Loucy (cell line): ENCODE results near the gene DDOST.

ENCODE experiments used
- H2AFZ ChIP-seq: fragments of 200-600 bp; sonication (generic); 2 replicates; pipeline ENCODE4 v1.6.0; 2016; ENCODE audit warnings: antibody characterized with exemption, mild to moderate bottlenecking, low read length, moderate library complexity
- H3F3A ChIP-seq: fragments of 200-600 bp; 2 replicates; pipeline ENCODE4 v1.6.0; 2016; ENCODE audit warnings: antibody characterized with exemption, low read depth, mild to moderate bottlenecking
- H3K27me3 ChIP-seq: fragments of 200-600 bp; sonication (generic); 2 replicates; pipeline ENCODE4 v1.6.1; 2014; ENCODE audit warnings: low read length, mild to moderate bottlenecking; ENCODE audit not compliant: insufficient read depth, poor library complexity, severe bottlenecking
- H3K36me3 ChIP-seq: fragments of 200-600 bp; sonication (generic); 2 replicates; pipeline ENCODE4 v1.6.1; 2016; ENCODE audit warnings: low read length; ENCODE audit not compliant: insufficient read depth
- H3K4me1 ChIP-seq: fragments of 200-600 bp; sonication (generic); 2 replicates; pipeline ENCODE4 v1.5.1; 2014; ENCODE audit warnings: low read length, mild to moderate bottlenecking; ENCODE audit not compliant: insufficient read depth, poor library complexity, severe bottlenecking
- H3K4me2 ChIP-seq: fragments of 200-600 bp; sonication (generic); 2 replicates; pipeline ENCODE4 v1.6.0; 2014; ENCODE audit warnings: antibody characterized with exemption, low read length, low read depth, mild to moderate bottlenecking; ENCODE audit not compliant: poor library complexity, severe bottlenecking
- H3K4me3 ChIP-seq: fragments of 200-600 bp; sonication (generic); 2 replicates; pipeline ENCODE4 v1.5.1; 2014; ENCODE audit warnings: low read length, mild to moderate bottlenecking, mixed read lengths; ENCODE audit not compliant: poor library complexity, severe bottlenecking
- H3K79me2 ChIP-seq: fragments of 200-600 bp; sonication (generic); 2 replicates; pipeline ENCODE4 v1.6.1; 2014; ENCODE audit warnings: low read length; ENCODE audit not compliant: insufficient read depth
- H3K9ac ChIP-seq: fragments of 200-600 bp; sonication (generic); 2 replicates; pipeline ENCODE4 v1.6.0; 2014; ENCODE audit warnings: mild to moderate bottlenecking, low read depth, low read length, moderate library complexity; ENCODE audit not compliant: poor library complexity, severe bottlenecking
- H3K9me2 ChIP-seq: fragments of 200-600 bp; sonication (generic); replicated peaks from 2 replicates; pipeline ENCODE4 v1.6.1; 2016; ENCODE audit warnings: low read depth, low read length, mixed read lengths
- H3K9me3 ChIP-seq: fragments of 200-600 bp; sonication (generic); 2 replicates; pipeline ENCODE4 v1.6.1; 2014; ENCODE audit warnings: mild to moderate bottlenecking, antibody characterized with exemption, low read length, low read depth; ENCODE audit not compliant: insufficient read depth
- H4K20me1 ChIP-seq: fragments of 200-600 bp; sonication (generic); 2 replicates; pipeline ENCODE4 v1.6.0; 2014; ENCODE audit warnings: antibody characterized with exemption, low read length, mild to moderate bottlenecking; ENCODE audit not compliant: insufficient read depth, poor library complexity, severe bottlenecking
- EZH2phosphoT487 ChIP-seq: fragments of 200-600 bp; IDR thresholded peaks from 2 replicates; pipeline ENCODE4 v1.6.1; 2018; ENCODE audit warnings: antibody characterized with exemption, mild to moderate bottlenecking, moderate library complexity, borderline replicate concordance
- TF ChIP-seq, protein P1 (sequence below): fragments of 200-600 bp; sonication (generic); conservative IDR thresholded peaks from 2 replicates; pipeline ENCODE4 v1.5.1; 2014; ENCODE audit warnings: mild to moderate bottlenecking, antibody characterized with exemption, low read length

DDOST gene

DNA sequence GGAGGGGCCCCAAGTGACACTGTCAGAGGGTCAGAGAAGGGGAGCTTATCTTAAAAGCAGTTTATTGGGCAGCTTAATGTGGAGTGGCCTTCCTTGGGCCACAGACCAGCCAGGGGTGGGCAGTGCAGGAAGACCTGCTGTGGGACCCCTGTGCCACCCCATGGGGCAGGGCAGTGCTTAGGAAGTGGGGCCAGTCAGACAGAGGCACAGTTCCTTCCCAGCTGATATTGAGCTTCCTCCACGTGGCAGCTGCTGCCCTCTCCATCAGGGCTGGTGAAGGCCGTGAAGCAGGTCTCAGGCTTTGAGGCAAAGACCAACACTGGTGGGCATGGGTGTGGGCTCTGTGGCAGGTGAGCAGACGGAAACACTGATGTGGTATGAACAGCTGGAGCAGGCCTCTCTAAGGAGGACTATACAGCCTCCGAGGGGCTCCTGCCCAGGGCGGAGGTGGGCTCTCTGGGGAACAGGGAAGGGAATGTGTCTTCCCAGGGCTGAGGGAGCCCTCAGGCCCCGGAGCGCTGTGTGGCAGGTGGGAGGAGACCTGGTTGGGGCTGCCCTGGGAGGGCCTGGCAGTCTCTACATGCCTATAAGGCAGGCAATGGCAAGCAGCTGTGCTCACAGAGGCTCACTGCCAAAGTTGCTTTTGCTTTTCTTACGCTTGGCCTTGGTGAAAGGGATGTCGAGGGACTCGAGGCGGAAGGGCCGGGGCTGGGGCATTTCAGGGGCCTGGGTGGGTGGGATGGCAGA, 3.0 kb upstream of the DDOST start:
- Histone ChIP-seq H3F3A (peaks cover 3% of the 10 kb centered on the region; the same call in 1 of the 2 replicates), H3K4me3 (no peak overlapping the region), H3K9me2 (no peaks in the 10 kb centered on the region), H3K9ac (no peak overlapping the region), H3K9me3 (no peaks in the 10 kb centered on the region), H3K79me2 (peaks cover 29% of the 10 kb centered on the region), H2AFZ (no peak overlapping the region), H3K27me3 (no peaks in the 10 kb centered on the region), H3K4me1 (peaks cover 38% of the 10 kb centered on the region), H3K36me3 (no peaks in the 10 kb centered on the region), H4K20me1 (peaks cover 19% of the 10 kb centered on the region), H3K4me2 (no peak overlapping the region)
- no peak for TF ChIP-seq EZH2phosphoT487
- TF ChIP-seq, protein P1, sequence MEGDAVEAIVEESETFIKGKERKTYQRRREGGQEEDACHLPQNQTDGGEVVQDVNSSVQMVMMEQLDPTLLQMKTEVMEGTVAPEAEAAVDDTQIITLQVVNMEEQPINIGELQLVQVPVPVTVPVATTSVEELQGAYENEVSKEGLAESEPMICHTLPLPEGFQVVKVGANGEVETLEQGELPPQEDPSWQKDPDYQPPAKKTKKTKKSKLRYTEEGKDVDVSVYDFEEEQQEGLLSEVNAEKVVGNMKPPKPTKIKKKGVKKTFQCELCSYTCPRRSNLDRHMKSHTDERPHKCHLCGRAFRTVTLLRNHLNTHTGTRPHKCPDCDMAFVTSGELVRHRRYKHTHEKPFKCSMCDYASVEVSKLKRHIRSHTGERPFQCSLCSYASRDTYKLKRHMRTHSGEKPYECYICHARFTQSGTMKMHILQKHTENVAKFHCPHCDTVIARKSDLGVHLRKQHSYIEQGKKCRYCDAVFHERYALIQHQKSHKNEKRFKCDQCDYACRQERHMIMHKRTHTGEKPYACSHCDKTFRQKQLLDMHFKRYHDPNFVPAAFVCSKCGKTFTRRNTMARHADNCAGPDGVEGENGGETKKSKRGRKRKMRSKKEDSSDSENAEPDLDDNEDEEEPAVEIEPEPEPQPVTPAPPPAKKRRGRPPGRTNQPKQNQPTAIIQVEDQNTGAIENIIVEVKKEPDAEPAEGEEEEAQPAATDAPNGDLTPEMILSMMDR = no peak

DNA sequence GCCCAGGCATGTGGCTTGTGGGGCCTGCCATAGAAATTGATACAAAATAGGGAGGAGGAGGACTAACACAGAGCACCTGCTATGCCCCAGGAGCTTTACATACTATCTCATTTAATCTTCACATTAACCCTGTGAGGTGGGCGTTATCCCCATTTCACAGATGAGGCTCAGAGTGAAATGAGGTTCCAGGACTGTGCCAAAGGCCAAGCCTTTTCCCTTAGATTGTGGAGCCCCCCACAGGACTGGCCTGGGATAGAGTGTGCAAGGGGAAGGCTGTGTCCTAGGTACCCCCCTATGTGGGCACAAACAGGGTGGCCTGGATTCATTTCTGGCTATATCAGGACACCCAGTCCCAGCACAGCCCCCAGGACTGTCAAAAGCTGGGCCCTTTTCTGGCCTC, 2.2 kb upstream of the DDOST start:
- Histone ChIP-seq H3K79me2 (peaks cover 37% of the 10 kb centered on the region), H4K20me1 (peaks cover 27% of the 10 kb centered on the region), H3F3A (peaks cover 3% of the 10 kb centered on the region; the same call in 1 of the 2 replicates), H3K4me2 (no peak overlapping the region), H3K9ac (no peak overlapping the region), H3K9me2 (no peaks in the 10 kb centered on the region), H2AFZ (no peak overlapping the region), H3K9me3 (no peaks in the 10 kb centered on the region), H3K27me3 (no peaks in the 10 kb centered on the region), H3K4me1 (peaks cover 41% of the 10 kb centered on the region), H3K4me3 (no peak overlapping the region), H3K36me3 (peaks cover 2% of the 10 kb centered on the region; the same call in 1 of the 2 replicates)
- no peak for TF ChIP-seq EZH2phosphoT487
- TF ChIP-seq, protein P1 = peak; percentile 40

GRCh38 chr1:20662110-20662475, 924 bp upstream of the DDOST start:
- Histone ChIP-seq H3F3A (peaks cover 3% of the 10 kb centered on the region; the same call in 1 of the 2 replicates), H3K36me3 (peaks cover 12% of the 10 kb centered on the region; the same call in 1 of the 2 replicates), H3K9ac (peak overlapping the region; percentile 96), H3K9me2 (no peaks in the 10 kb centered on the region), H3K4me2 (peak overlapping the region; percentile 84), H4K20me1 (peaks cover 32% of the 10 kb centered on the region), H3K79me2 (peaks cover 50% of the 10 kb centered on the region), H3K4me1 (peaks cover 44% of the 10 kb centered on the region), H2AFZ (peak overlapping the region; percentile 56), H3K9me3 (no peaks in the 10 kb centered on the region), H3K4me3 (peak overlapping the region; percentile 89), H3K27me3 (no peaks in the 10 kb centered on the region)
- TF ChIP-seq, protein P1 = no peak
- no peak for TF ChIP-seq EZH2phosphoT487
